Smooth muscle cell (in vitro differentiated cells): ENCODE results near the gene C1orf53. TPM values are rescaled to one million over a fixed set of nuclear protein-coding genes. Genes with fewer than 3 reads are reported as not detected.

Experiments
- DNase-seq: peaks from one replicate; lab custom pipeline; 2025; ENCODE audit not compliant: unreplicated experiment; lab: John Stamatoyannopoulos, UW
- H2AFZ ChIP-seq: fragments of 200-600 bp; sonication (generic); 2 replicates; pipeline ENCODE4 v1.6.0; 2016; ENCODE audit warnings: antibody characterized with exemption, low read depth, mild to moderate bottlenecking
- H3F3A ChIP-seq: fragments of 200-600 bp; sonication (generic); 2 replicates; pipeline ENCODE4 v1.6.0; 2017; ENCODE audit warnings: antibody characterized with exemption, low read depth
- H3K27ac ChIP-seq: fragments of 200-600 bp; sonication (generic); 2 replicates; pipeline ENCODE4 v1.5.1; 2016; ENCODE audit warnings: low read depth, mild to moderate bottlenecking
- H3K27me3 ChIP-seq: fragments of 200-600 bp; sonication (generic); 2 replicates; pipeline ENCODE4 v1.6.1; 2016; ENCODE audit warnings: low read depth, mild to moderate bottlenecking
- H3K36me3 ChIP-seq: fragments of 200-600 bp; sonication (generic); 2 replicates; pipeline ENCODE4 v1.5.1; 2016; ENCODE audit warnings: low read depth
- H3K4me1 ChIP-seq: fragments of 200-600 bp; sonication (generic); 2 replicates; pipeline ENCODE4 v1.5.1; 2016; ENCODE audit warnings: low read depth
- H3K4me2 ChIP-seq: fragments of 200-600 bp; sonication (generic); 2 replicates; pipeline ENCODE4 v1.6.0; 2016; ENCODE audit warnings: mild to moderate bottlenecking
- H3K4me3 ChIP-seq: fragments of 200-600 bp; sonication (generic); 2 replicates; pipeline ENCODE4 v1.5.1; 2016; ENCODE audit warnings: mild to moderate bottlenecking
- H3K79me2 ChIP-seq: fragments of 200-600 bp; sonication (generic); 2 replicates; pipeline ENCODE4 v1.6.0; 2016; ENCODE audit warnings: low read depth, mild to moderate bottlenecking
- H3K9ac ChIP-seq: fragments of 200-600 bp; sonication (generic); 2 replicates; pipeline ENCODE4 v1.6.0; 2016; ENCODE audit warnings: low read depth
- H3K9me3 ChIP-seq: fragments of 200-600 bp; sonication (generic); replicated peaks from 2 replicates; pipeline ENCODE4 v1.5.1; 2016; ENCODE audit warnings: low read depth
- H4K20me1 ChIP-seq: fragments of 200-600 bp; sonication (generic); 2 replicates; pipeline ENCODE4 v1.6.0; 2016; ENCODE audit warnings: low read depth
- WGBS: methylation state at CpG from one replicate; pipeline ENCODE4 v1.1.7; 2016; ENCODE audit warnings: low lambda C conversion rate; 5-methylcytosine and 5-hydroxymethylcytosine counted together
- polyA plus RNA-seq: library from polyadenylated mRNA; unstranded; fragments of >200 nt; fragmentation: Nextera tagmentation; extraction: Ambion mirVana; gene quantifications from 2 replicates; pipeline ENCODE4 v1.2.1, GENCODE V29; 2016
- total RNA-seq: library from RNA; depleted of rRNA; stranded (reverse); fragments of >200 nt; gene quantifications from 2 replicates; pipeline ENCODE4 v1.2.3, GENCODE V29; 2014
- TF ChIP-seq, protein P1 (sequence below): fragments of 200-600 bp; sonication (generic); IDR thresholded peaks from 2 replicates; pipeline ENCODE4 v1.5.1; 2017; ENCODE audit warnings: borderline replicate concordance, mild to moderate bottlenecking, antibody characterized with exemption; ENCODE audit not compliant: insufficient read depth, poor library complexity, severe bottlenecking

C1orf53 gene
- total and polyA plus RNA-seq, 2 experiments from 2014 or later, result 3.1 to 4.5 TPM

DNA sequence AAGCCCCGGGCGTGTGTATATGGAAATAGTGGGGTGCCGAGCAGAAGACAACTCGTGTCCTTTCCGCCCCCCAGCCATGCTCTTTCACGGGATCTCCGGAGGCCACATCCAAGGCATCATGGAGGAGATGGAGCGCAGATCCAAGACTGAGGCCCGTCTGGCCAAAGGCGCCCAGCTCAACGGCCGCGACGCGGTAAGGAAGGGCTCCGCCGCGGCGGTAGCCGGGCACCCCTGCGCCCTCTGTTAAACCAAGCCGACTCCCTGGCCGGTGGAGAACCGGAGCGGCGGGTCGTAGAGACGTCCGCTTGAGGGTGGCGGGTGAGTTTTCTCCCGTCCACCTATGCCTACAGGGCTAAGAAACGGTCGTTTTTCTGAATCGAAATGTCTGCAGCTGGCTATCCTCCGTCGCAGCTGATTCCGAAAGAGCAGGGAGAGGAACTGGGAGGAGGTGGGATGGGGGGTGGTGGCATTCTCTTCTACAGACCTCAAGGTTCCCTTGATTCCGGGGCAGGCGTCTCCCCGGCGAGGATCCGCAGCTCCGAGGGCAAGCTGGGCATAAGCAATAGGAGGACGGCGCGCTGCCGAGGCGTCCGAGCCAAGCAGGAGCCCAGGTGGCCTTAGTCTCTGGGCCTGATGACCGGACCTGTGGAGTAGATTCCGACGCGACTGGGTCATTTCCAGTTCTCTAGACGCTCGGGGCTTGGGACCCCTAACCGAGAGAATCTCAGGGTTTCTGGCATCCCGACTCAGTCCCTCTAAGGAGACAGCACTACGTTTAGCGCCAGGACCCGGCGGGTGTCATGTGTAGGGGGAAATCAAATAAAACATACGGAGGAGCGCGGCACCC lies 15.6 kb downstream of the C1orf53 start:
- Histone ChIP-seq H3K36me3 (no peaks in the 10 kb centered on the region), H3K4me2 (peak overlapping the region; percentile 85), H3K79me2 (no peaks in the 10 kb centered on the region), H4K20me1 (no peaks in the 10 kb centered on the region), H3K9me3 (no peaks in the 10 kb centered on the region), H3K4me3 (peak overlapping the region; percentile 37), H3K27ac (no peak overlapping the region), H3K27me3 (peaks cover 100% of the 10 kb centered on the region), H3K4me1 (peaks cover 61% of the 10 kb centered on the region), H2AFZ (peak overlapping the region; percentile 49), H3K9ac (no peak overlapping the region), H3F3A (no peaks in the 10 kb centered on the region)
- WGBS, result 3% methylated on average over 64 of the region's 64 CpGs
- TF ChIP-seq, protein P1, sequence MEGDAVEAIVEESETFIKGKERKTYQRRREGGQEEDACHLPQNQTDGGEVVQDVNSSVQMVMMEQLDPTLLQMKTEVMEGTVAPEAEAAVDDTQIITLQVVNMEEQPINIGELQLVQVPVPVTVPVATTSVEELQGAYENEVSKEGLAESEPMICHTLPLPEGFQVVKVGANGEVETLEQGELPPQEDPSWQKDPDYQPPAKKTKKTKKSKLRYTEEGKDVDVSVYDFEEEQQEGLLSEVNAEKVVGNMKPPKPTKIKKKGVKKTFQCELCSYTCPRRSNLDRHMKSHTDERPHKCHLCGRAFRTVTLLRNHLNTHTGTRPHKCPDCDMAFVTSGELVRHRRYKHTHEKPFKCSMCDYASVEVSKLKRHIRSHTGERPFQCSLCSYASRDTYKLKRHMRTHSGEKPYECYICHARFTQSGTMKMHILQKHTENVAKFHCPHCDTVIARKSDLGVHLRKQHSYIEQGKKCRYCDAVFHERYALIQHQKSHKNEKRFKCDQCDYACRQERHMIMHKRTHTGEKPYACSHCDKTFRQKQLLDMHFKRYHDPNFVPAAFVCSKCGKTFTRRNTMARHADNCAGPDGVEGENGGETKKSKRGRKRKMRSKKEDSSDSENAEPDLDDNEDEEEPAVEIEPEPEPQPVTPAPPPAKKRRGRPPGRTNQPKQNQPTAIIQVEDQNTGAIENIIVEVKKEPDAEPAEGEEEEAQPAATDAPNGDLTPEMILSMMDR, result no peak
- DNase-seq, result no peak

DNA sequence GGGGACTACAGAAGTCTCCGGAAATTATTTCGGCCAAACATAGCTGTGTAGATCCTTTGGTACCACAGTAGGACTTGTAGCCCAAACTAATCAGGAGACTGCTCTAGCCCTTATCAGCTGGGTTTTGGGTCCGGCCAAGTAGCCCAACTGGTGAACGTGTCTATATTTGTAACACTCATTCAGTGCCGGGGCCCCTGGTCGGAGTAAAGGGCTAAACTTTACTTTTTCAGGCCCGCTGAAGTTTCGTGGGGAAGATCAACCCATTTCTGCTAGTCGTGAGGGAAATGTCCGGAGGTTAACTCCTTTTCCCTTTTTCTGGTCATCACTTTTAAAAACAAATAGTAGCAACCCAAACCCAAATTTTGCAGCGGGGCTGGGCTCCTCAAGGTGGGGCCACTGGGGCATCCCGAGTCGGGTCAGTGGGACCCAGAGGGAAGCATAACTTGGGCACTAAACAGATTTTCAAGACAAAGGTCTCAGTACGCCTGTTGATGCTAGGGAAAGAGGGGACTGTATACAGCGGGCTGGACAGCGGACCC lies 16.4 kb downstream of the C1orf53 start:
- no peak for DNase-seq
- Histone ChIP-seq H3K36me3 (no peaks in the 10 kb centered on the region), H3K27me3 (peaks cover 100% of the 10 kb centered on the region), H3K79me2 (no peaks in the 10 kb centered on the region), H3F3A (no peaks in the 10 kb centered on the region), H3K4me3 (no peak overlapping the region), H3K9ac (no peak overlapping the region), H3K4me2 (no peak overlapping the region), H2AFZ (no peak overlapping the region), H4K20me1 (no peaks in the 10 kb centered on the region), H3K9me3 (no peaks in the 10 kb centered on the region), H3K27ac (no peak overlapping the region), H3K4me1 (peaks cover 55% of the 10 kb centered on the region)
- WGBS, result 11% methylated on average over 16 of the region's 16 CpGs
- TF ChIP-seq, protein P1, result no peak

DNA sequence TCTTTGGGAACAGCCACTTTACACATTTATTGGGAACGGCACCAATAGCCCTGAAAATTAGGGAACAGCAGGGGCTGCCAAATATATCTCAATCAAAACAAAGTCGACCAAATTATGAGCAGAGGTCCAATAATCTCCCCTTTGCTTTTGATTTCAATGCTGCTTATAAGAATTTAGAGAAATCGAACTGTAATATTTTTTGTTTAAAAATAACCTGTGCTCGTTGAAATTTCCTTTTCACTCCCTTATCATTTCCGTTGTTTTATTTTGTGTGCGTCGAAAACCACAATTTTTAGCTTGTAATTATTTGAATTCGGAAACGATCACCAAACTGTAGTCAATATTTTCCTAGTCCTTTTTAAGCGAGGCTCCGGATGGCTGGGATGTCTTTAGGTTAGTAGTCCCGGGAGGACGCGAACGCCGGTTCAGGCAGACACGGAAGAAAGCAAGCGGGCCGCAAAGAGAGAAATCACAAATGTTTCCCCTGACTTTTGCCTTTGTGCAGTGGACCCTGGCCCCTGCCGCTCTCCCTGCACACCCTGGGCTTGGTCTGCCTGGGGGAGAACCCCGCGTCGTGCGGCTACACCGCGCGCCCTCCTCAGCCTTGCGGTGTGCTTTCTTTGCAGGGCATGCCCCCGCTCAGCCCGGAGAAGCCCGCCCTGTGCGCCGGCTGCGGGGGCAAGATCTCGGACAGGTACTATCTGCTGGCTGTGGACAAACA lies 17.1 kb downstream of the C1orf53 start:
- H3K36me3 ChIP-seq, result no peaks in the 10 kb centered on the region
- peaks cover 100% of the 10 kb centered on the region for H3K27me3 ChIP-seq
- H3K4me3 ChIP-seq, result no peak overlapping the region
- H3K79me2 ChIP-seq, result no peaks in the 10 kb centered on the region
- H3K9me3 ChIP-seq, result no peaks in the 10 kb centered on the region
- TF ChIP-seq, protein P1, result no peak
- H4K20me1 ChIP-seq, result no peaks in the 10 kb centered on the region
- 6% methylated on average over 34 of the region's 35 CpGs for WGBS
- peaks cover 49% of the 10 kb centered on the region for H3K4me1 ChIP-seq
- no peak overlapping the region for H3K4me2 ChIP-seq
- no peak overlapping the region for H3K27ac ChIP-seq
- H2AFZ ChIP-seq, result no peak overlapping the region
- H3F3A ChIP-seq, result no peaks in the 10 kb centered on the region
- no peak overlapping the region for H3K9ac ChIP-seq
- no peak for DNase-seq
